ENCODE measurements around the gene CAMTA1. TPM values are rescaled to one million over a fixed set of nuclear protein-coding genes. Genes with fewer than 3 reads are reported as not detected.

The CAMTA1 gene
- total RNA-seq, 1 donor from 2014 or later: 62.9 TPM

DNA sequence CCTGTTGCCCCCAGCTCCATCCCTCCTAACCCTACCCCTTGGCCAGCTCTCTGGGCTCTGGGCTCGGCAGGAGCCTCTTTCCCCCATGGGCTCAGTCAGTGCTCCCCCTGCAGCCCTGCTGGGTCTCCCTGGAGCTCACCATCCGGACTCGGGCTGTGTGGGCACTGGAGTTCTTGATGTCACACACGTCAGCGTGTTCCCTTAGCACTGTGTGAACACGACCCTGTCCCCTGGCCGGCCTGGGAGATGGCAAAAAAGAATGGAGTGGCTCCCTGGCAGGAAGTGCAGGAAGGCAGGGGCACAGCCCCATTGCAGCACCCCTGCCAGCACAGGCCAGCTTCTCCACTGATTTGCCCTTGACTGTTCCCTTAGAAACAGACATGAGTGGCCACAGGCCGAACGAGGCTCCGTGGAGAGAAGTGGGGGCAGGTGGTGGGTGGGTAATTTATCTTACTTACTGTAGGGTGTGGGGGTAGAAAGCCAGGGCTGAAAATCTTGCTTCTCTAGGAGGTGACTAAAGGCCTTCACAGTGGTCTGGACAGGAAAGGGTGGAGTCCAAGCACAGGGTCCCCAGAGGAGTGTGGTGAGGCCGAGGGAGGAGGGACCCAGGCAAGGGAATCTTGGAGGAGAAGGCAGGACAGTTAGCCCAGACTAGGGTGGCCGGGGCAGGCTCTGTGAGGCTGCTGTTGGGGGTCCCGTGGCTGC lies 604.1 kb downstream of the CAMTA1 start:
- intact Hi-C loops (cut with DNase I): no loop called here
- H3K9me3 ChIP-seq: no peaks in the 10 kb centered on the region
- no peak overlapping the region for H3K4me3 ChIP-seq
- H3K27ac ChIP-seq: peak overlapping the region; percentile 42
- peaks cover 24% of the 10 kb centered on the region for H3K4me1 ChIP-seq
- H3K27me3 ChIP-seq: no peaks in the 10 kb centered on the region
- H3K36me3 ChIP-seq: no peaks in the 10 kb centered on the region
- TF ChIP-seq, protein P1, sequence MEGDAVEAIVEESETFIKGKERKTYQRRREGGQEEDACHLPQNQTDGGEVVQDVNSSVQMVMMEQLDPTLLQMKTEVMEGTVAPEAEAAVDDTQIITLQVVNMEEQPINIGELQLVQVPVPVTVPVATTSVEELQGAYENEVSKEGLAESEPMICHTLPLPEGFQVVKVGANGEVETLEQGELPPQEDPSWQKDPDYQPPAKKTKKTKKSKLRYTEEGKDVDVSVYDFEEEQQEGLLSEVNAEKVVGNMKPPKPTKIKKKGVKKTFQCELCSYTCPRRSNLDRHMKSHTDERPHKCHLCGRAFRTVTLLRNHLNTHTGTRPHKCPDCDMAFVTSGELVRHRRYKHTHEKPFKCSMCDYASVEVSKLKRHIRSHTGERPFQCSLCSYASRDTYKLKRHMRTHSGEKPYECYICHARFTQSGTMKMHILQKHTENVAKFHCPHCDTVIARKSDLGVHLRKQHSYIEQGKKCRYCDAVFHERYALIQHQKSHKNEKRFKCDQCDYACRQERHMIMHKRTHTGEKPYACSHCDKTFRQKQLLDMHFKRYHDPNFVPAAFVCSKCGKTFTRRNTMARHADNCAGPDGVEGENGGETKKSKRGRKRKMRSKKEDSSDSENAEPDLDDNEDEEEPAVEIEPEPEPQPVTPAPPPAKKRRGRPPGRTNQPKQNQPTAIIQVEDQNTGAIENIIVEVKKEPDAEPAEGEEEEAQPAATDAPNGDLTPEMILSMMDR (IDR thresholded peaks at IDR 0.05): no peak
- TF ChIP-seq POLR2AphosphoS5 (IDR thresholded peaks at IDR 0.05; ENCODE audit: insufficient read depth in 1 of 2, low read depth in 1 of 2): no peak
- DNase-seq (ENCODE audit: extremely low spot score in 2 of 2): peak in 1 of 2 donors; percentile 77

DNA sequence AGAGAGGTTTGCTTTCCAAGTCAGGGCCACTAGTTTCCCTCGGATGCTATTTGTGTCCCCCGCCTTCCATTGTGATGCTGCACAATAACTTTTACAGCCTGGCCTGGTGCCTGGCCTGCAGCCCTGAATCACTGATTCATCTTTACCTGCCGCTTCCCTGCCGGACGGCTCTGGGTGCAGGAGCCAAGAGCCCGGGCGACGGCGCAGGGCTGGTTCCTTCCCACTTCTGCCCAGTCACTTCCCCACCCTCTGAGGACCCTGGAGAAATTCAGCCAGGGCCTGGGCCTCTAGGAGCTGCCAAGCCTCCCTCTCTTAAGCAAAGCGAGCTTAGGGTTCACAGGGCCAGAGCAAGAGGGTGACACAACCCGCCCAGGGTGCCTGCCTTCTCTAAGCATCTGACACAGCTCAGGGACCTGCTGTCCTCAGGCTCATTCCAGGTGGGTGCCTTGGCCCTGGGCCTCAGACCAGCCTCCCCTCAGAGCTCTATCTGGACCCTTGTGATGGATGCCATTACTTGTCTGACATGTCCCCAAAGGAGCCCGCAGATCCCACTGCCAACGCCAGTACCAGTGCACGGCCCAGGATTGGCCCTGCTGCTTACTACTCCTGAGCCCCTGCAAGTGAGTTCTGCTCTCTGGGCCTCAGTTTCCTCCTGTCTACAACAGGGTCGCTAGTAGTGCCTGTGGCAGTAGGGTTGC lies 604.8 kb downstream of the CAMTA1 start:
- no peaks in the 10 kb centered on the region for H3K27me3 ChIP-seq
- intact Hi-C loops (cut with DNase I): no loop called here
- no peak overlapping the region for H3K4me3 ChIP-seq
- H3K27ac ChIP-seq: no peak overlapping the region
- DNase-seq (ENCODE audit: extremely low spot score in 2 of 2): peak; percentile 77 to 95
- TF ChIP-seq, protein P1 (IDR thresholded peaks at IDR 0.05): no peak
- TF ChIP-seq POLR2AphosphoS5 (IDR thresholded peaks at IDR 0.05; ENCODE audit: insufficient read depth in 1 of 2, low read depth in 1 of 2): no peak
- TF ChIP-seq POLR2A (IDR thresholded peaks at IDR 0.05): no peak
- no peaks in the 10 kb centered on the region for H3K36me3 ChIP-seq
- H3K4me1 ChIP-seq: peaks cover 24% of the 10 kb centered on the region
- H3K9me3 ChIP-seq: no peaks in the 10 kb centered on the region

DNA sequence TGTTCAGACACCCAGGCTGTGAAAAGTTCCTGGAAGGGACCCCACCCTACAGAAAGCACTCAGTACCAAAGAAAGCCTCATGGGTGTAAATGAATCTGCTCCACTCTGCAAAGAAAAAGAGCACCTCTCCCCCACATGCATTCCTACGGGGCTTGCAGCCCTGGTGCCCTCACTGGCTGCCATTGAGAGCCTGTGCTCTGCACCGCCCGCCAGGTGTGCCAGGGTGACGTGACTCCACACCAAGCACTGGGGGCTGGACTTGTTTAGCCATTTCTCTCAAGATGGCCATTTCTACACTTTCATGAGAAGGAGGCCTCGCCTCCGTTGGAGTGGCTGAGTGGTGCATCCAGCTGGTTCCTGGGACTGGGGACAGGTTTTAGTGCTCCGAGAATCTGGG lies 605.3 kb downstream of the CAMTA1 start:
- peak in 1 of 2 donors; percentile 77 for DNase-seq (ENCODE audit: extremely low spot score in 2 of 2)
- H3K36me3 ChIP-seq: no peaks in the 10 kb centered on the region
- TF ChIP-seq, protein P1 (IDR thresholded peaks at IDR 0.05): no peak
- no peak for TF ChIP-seq POLR2AphosphoS5 (IDR thresholded peaks at IDR 0.05; ENCODE audit: insufficient read depth in 1 of 2, low read depth in 1 of 2)
- no peak for TF ChIP-seq POLR2A (IDR thresholded peaks at IDR 0.05)

DNA sequence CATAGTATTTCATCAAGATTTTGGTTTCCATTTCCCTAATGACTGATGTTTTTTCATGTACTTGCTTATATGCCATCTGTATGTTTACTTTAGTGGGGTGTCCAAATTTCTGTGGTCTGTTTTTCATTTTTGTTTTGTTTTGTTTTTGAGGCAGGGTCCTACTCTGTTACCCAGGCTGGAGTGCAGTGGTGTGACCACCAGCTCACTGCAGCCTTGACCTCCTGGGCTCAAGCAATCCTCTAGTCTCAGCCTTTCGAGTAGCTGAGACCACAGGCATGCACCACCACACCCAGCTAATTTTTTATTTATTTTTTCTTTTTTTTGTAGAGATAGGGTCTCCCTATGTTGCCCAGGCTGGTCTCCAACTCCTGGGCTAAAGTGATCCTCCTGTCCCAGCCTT lies 607.9 kb downstream of the CAMTA1 start:
- intact Hi-C loops (cut with DNase I): no loop called here
- TF ChIP-seq POLR2A (IDR thresholded peaks at IDR 0.05): no peak
- TF ChIP-seq POLR2AphosphoS5 (IDR thresholded peaks at IDR 0.05; ENCODE audit: insufficient read depth in 1 of 2, low read depth in 1 of 2): no peak
- TF ChIP-seq, protein P1 (IDR thresholded peaks at IDR 0.05): no peak
- peak; percentile 12 to 40 for DNase-seq (ENCODE audit: extremely low spot score in 2 of 2)
- peaks cover 3% of the 10 kb centered on the region for H3K9me3 ChIP-seq
- H3K27ac ChIP-seq: no peak overlapping the region
- H3K4me3 ChIP-seq: no peak overlapping the region
- H3K27me3 ChIP-seq: no peaks in the 10 kb centered on the region
- H3K36me3 ChIP-seq: no peaks in the 10 kb centered on the region
- H3K4me1 ChIP-seq: peaks cover 15% of the 10 kb centered on the region

More for the DNA sequence above, 605.3 kb downstream of the CAMTA1 start:
- intact Hi-C loops (cut with DNase I): no loop called here
- Histone ChIP-seq H3K4me3 (no peak overlapping the region), H3K27ac (no peak overlapping the region), H3K9me3 (no peaks in the 10 kb centered on the region), H3K27me3 (no peaks in the 10 kb centered on the region), H3K4me1 (peaks cover 24% of the 10 kb centered on the region)

DNA sequence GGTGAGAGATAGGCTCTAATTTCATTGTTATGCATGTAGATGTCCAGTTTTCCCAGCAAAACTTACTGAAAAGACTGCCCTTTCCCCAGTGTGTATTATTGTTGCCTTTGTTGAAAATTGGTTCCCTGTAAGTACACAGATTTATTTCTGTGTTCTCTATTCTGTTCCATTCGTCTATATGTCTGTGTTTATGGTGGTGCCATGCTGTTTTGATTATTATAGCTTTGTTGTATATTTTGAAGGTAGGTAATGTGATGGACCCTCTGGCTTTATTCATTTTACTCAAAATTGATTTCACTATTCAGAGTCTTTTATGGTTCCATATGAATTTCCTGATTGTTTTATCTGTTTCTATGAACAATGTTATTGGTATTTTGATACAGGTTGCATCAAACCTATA lies 610.0 kb downstream of the CAMTA1 start:
- intact Hi-C loops (cut with DNase I): no loop called here
- no peaks in the 10 kb centered on the region for H3K4me1 ChIP-seq
- no peaks in the 10 kb centered on the region for H3K27me3 ChIP-seq
- H3K36me3 ChIP-seq: no peaks in the 10 kb centered on the region
- no peak overlapping the region for H3K27ac ChIP-seq
- peaks cover 12% of the 10 kb centered on the region for H3K9me3 ChIP-seq
- no peak for DNase-seq (ENCODE audit: extremely low spot score in 2 of 2)
- no peak overlapping the region for H3K4me3 ChIP-seq
- TF ChIP-seq, protein P1 (IDR thresholded peaks at IDR 0.05): no peak
- TF ChIP-seq POLR2AphosphoS5 (IDR thresholded peaks at IDR 0.05; ENCODE audit: insufficient read depth in 1 of 2, low read depth in 1 of 2) (no peak), POLR2A (IDR thresholded peaks at IDR 0.05) (no peak)
